Measurements from ENCODE around the gene PALLD. TPM values are rescaled to one million over a fixed set of nuclear protein-coding genes. Genes with fewer than 3 reads are reported as not detected.

Gene PALLD
- total RNA-seq, 1 donor from 2014 or later, result 85.7 TPM

- DNase-seq (ENCODE audit: low spot score), result no peak
- H3K4me1 Mint-ChIP-seq, result peaks cover 23% of the 10 kb centered on the region
- H4K20me1 ChIP-seq (ENCODE audit: low read depth), result no peaks in the 10 kb centered on the region
- H3K36me3 ChIP-seq, result no peaks in the 10 kb centered on the region
- no peaks in the 10 kb centered on the region for H3K36me3 Mint-ChIP-seq
- no peaks in the 10 kb centered on the region for H3K27me3 Mint-ChIP-seq (ENCODE audit: insufficient read depth, low read depth)
- no peak overlapping the region for H3K4me2 ChIP-seq
- H3F3A ChIP-seq (ENCODE audit: low read depth), result no peaks in the 10 kb centered on the region
- H3K27me3 ChIP-seq, result no peaks in the 10 kb centered on the region
- no peak overlapping the region for H3K9ac ChIP-seq
- no peak overlapping the region for H3K4me3 ChIP-seq
- H3K4me3 Mint-ChIP-seq, result no peak overlapping the region
- TF ChIP-seq EZH2phosphoT487 (IDR thresholded peaks at IDR 0.05) (no peak), EZH2 (IDR thresholded peaks at IDR 0.05) (no peak)
- TF ChIP-seq, protein P1, sequence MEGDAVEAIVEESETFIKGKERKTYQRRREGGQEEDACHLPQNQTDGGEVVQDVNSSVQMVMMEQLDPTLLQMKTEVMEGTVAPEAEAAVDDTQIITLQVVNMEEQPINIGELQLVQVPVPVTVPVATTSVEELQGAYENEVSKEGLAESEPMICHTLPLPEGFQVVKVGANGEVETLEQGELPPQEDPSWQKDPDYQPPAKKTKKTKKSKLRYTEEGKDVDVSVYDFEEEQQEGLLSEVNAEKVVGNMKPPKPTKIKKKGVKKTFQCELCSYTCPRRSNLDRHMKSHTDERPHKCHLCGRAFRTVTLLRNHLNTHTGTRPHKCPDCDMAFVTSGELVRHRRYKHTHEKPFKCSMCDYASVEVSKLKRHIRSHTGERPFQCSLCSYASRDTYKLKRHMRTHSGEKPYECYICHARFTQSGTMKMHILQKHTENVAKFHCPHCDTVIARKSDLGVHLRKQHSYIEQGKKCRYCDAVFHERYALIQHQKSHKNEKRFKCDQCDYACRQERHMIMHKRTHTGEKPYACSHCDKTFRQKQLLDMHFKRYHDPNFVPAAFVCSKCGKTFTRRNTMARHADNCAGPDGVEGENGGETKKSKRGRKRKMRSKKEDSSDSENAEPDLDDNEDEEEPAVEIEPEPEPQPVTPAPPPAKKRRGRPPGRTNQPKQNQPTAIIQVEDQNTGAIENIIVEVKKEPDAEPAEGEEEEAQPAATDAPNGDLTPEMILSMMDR (IDR thresholded peaks at IDR 0.05), result no peak
- no peaks in the 10 kb centered on the region for H3K9me3 ChIP-seq (ENCODE audit: low read depth)
- H3K79me2 ChIP-seq (ENCODE audit: low read depth), result no peaks in the 10 kb centered on the region
- H3K27ac Mint-ChIP-seq, result no peak overlapping the region
- no peak overlapping the region for H3K27ac ChIP-seq
- H3K9me3 Mint-ChIP-seq, result no peaks in the 10 kb centered on the region
- H2AFZ ChIP-seq (replicated peaks), result no peak overlapping the region
- H3K4me1 ChIP-seq, result no peaks in the 10 kb centered on the region
Measured at GRCh38 chr4:168562041-168562571, 65.3 kb downstream of the PALLD start.

GRCh38 chr4:168564023-168564422, 67.2 kb downstream of the PALLD start:
- no peak overlapping the region for H3K9ac ChIP-seq
- H3K4me3 Mint-ChIP-seq, result no peak overlapping the region
- no peaks in the 10 kb centered on the region for H3K36me3 Mint-ChIP-seq
- H3K36me3 ChIP-seq, result no peaks in the 10 kb centered on the region
- no peaks in the 10 kb centered on the region for H3K79me2 ChIP-seq (ENCODE audit: low read depth)
- no peaks in the 10 kb centered on the region for H3K9me3 ChIP-seq (ENCODE audit: low read depth)
- H3K27me3 ChIP-seq, result no peaks in the 10 kb centered on the region
- H3F3A ChIP-seq (ENCODE audit: low read depth), result no peaks in the 10 kb centered on the region
- no peak for TF ChIP-seq EZH2 (IDR thresholded peaks at IDR 0.05)
- TF ChIP-seq EZH2phosphoT487 (IDR thresholded peaks at IDR 0.05), result no peak
- TF ChIP-seq, protein P1 (IDR thresholded peaks at IDR 0.05), result no peak
- no peak overlapping the region for H3K4me3 ChIP-seq
- H3K27ac Mint-ChIP-seq, result no peak overlapping the region
- peaks cover 14% of the 10 kb centered on the region for H3K4me1 Mint-ChIP-seq
- H3K9me3 Mint-ChIP-seq, result no peaks in the 10 kb centered on the region
- no peak overlapping the region for H3K27ac ChIP-seq
- no peak for DNase-seq (ENCODE audit: low spot score)
- H3K4me1 ChIP-seq, result no peaks in the 10 kb centered on the region
- H3K4me2 ChIP-seq, result no peak overlapping the region
- no peaks in the 10 kb centered on the region for H3K27me3 Mint-ChIP-seq (ENCODE audit: insufficient read depth, low read depth)
- H4K20me1 ChIP-seq (ENCODE audit: low read depth), result no peaks in the 10 kb centered on the region
- H2AFZ ChIP-seq (replicated peaks), result no peak overlapping the region

- Mint-ChIP-seq H3K4me3 (no peak overlapping the region), H3K27ac (no peak overlapping the region)
Measured at GRCh38 chr4:168565130-168565529, 68.3 kb downstream of the PALLD start.

More at GRCh38 chr4:168565130-168565529, 68.3 kb downstream of the PALLD start:
- TF ChIP-seq EZH2phosphoT487 (IDR thresholded peaks at IDR 0.05) (no peak), EZH2 (IDR thresholded peaks at IDR 0.05) (no peak)
- TF ChIP-seq, protein P1 (IDR thresholded peaks at IDR 0.05), result no peak
- Histone ChIP-seq H3K4me1 (no peaks in the 10 kb centered on the region), H3K79me2 (ENCODE audit: low read depth) (no peaks in the 10 kb centered on the region), H3K4me2 (no peak overlapping the region), H3K9me3 (ENCODE audit: low read depth) (no peaks in the 10 kb centered on the region), H4K20me1 (ENCODE audit: low read depth) (no peaks in the 10 kb centered on the region), H3K9ac (no peak overlapping the region), H3F3A (ENCODE audit: low read depth) (no peaks in the 10 kb centered on the region), H3K4me3 (no peak overlapping the region), H2AFZ (replicated peaks) (no peak overlapping the region), H3K36me3 (no peaks in the 10 kb centered on the region), H3K27ac (no peak overlapping the region), H3K27me3 (no peaks in the 10 kb centered on the region)
- no peaks in the 10 kb centered on the region for H3K36me3 Mint-ChIP-seq
- no peaks in the 10 kb centered on the region for H3K27me3 Mint-ChIP-seq (ENCODE audit: insufficient read depth, low read depth)
- DNase-seq (ENCODE audit: low spot score), result no peak
- H3K9me3 Mint-ChIP-seq, result no peaks in the 10 kb centered on the region
- peaks cover 16% of the 10 kb centered on the region for H3K4me1 Mint-ChIP-seq
